OCI-LY7 (cell line): ENCODE data around the gene TRIM46.

Experiments
- CTCF ChIP-seq: fragments of 200-600 bp; sonication (generic); conservative IDR thresholded peaks from 2 replicates; pipeline ENCODE4 v1.5.1; 2014; ENCODE audit warnings: mild to moderate bottlenecking, antibody characterized with exemption, low read length, moderate library complexity, mixed read lengths
- EZH2phosphoT487 ChIP-seq: fragments of 200-600 bp; sonication (generic); IDR thresholded peaks from 2 replicates; pipeline ENCODE4 v1.6.1; 2018; ENCODE audit warnings: low read depth, borderline replicate concordance, mild to moderate bottlenecking, mixed run types, antibody characterized with exemption, low read length, moderate library complexity, mixed read lengths

GRCh38 chr1:155172732-155173477 lies 744 bp upstream of the TRIM46 start, which contains the start of gene KRTCAP2:
- TF ChIP-seq EZH2phosphoT487, result no peak
- peak; percentile 92 for TF ChIP-seq CTCF
